GM18870 (cell line): ENCODE data around the gene CTNNB1.
A peak's percentile ranks its signal among the peaks of the same experiment; 100 is the strongest.

Experiments
- ATAC-seq: cut with Tn5 transposase; IDR thresholded peaks from one replicate; pipeline ENCODE4 v1.9.1; 2021; ENCODE audit warnings: moderate library complexity; ENCODE audit not compliant: unreplicated experiment

CTNNB1 gene

DNA sequence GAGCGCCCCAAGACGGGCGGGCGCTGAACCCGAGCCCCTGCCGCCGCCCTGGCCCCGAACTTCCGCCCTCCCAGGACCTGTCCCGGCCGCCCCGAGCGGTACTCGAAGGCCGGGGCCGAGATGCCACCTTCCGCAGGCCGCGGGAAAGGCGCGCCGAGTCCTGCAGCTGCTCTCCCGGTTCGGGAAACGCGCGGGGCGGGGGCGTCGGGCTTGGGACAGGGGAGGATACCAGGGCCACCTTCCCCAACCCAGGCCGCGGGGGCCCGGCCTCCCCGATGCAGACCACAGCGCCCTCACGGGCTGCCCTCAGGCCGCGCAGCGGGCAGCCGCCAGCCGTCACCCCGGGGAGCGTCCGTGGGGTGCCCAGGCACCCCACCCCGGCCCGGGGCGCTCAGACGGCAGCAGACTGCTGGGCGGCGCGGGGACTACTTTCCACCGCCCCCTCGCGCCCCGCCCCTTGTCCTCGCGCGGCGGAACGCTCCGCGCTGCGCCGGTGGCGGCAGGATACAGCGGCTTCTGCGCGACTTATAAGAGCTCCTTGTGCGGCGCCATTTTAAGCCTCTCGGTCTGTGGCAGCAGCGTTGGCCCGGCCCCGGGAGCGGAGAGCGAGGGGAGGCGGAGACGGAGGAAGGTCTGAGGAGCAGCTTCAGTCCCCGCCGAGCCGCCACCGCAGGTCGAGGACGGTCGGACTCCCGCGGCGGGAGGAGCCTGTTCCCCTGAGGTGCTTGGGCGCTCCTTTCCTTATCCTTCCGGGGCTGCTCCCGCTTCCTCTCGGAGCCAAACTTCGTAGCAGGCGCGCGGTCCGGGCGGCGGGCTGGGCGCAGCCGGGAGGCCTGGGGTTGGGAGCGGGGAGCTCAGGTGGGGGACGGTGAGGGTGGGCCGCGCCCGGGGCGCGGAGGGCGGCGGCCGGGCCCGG lies at the start of gene CTNNB1:
CTNNB1 (plus strand) TSS at position 556 of the 916 bp plus-strand sequence. CDS start 24,564 bp downstream, outside the sequence.
- peak; percentile 61 for ATAC-seq

DNA sequence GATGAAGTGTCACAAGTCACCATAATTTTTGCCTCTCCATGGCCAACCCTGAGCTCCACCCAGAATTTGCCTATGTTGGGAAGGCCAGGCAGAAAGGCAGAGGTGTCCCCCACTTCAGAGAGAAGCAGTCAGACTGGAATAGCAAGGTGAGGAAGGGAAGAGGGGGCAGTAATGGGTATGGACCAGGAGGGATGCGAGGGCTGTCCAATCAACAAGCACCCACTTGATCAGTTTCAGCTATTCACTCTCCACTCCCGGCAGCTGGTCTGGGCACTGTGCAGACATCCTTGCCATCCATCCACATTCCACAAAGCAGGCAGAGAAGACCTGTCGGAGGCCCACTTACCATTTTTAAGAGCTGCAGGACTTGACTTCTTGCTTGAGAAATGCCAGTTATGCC lies 43.5 kb upstream of the CTNNB1 start:
- no peak for ATAC-seq

DNA sequence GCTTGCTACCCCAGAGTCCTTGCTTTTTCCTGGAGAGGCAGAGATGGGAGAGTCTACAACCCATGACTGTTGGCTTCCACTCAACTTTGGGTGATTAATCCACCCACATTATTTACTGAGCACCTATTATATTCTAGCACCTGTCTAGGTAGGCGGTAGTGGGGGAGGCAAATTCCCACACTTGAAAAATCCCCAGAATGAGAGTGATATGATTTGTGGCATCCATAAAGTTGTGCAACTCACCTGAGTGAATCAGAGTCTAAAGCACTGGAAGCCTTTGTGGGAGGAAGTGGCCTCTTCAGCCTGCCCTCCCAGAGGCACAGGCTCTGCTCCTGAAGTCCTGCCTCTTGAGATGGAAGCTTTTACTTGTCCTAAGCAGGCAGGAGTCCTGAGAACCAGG lies 40.4 kb upstream of the CTNNB1 start:
- no peak for ATAC-seq

DNA sequence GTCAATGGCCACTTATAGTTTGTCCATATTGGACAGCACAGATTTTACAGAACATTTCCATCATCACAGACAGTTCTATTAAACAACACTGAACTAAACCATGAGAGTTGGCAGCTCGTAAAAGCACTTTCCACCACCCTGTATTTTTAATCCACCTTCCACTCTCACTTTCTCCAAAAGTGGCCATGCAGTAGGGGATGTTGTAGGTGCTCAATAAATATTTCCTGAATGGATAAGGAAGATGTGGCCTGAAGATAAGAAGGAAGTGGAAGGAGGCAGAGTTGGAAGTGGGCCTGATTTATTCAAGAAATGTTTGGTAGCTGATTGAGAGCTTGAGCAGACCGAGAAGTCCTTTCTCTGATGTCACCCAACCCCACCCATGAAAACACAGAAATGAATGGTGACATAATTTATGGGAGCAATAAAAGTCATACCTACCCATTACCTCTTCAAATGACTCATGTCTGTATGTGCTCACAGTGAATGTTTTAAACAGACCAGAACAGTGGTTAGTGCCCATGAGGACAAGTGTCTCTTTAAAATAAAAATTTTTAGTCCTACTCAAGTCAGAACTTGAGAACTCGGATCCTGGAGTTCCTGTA lies 39.6 kb upstream of the CTNNB1 start:
- ATAC-seq = no peak

DNA sequence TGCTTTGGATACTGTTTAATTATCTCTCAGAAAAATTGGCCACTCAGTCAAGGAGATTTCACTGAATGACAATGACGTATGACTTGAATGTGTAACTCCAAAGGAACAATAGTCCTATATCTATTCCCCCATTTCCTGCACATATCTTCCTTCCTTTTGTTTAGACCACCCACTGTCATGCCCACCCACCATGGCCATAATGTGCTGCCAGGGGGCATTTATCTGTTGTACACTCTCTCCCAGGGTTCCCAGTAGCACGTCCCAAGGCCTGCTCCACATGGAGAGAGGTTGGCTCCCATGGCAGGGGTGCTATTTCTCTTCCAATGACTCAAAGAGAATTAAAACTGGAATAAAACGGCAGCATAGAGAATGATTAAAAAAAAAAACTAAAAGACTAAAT lies 36.8 kb upstream of the CTNNB1 start:
- no peak for ATAC-seq

DNA sequence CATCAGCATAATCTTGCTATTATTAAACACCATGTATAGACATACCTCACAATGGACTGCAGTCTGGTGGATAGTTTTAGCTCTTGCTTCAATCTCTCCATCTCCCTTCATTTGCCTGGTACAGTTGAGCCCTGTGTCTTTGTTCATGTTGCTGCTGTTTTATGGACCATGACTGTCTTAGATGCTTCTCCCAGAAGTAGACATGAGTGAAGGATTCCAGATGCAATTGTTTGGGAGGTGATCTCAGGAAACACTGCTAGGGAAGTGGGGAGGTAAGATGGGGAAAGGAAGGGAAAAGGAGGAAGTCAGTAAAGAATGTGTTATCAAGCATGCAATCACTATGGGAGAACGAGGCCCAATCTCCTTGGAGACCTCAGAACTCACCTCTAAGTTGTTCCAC lies 36.3 kb upstream of the CTNNB1 start:
- ATAC-seq = no peak

DNA sequence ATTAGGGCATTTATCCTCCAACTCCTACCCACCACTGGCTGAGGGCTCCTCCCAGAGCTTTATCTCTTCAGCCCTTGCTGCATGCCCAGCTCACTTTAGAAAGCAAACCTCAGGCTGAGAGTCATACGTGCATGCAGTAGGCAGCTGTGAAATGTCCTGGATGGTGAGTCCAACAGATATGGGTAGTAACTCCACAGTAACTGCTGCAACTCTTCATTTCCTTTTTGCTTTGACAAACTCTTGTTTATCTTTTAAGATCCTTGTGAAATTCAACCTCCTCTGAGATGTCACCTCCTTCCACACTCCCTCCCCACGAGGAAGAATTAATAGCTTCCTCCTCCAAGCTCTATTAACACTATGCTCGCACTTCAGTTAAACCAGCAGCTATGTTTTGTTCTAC lies 35.9 kb upstream of the CTNNB1 start:
- ATAC-seq = no peak

DNA sequence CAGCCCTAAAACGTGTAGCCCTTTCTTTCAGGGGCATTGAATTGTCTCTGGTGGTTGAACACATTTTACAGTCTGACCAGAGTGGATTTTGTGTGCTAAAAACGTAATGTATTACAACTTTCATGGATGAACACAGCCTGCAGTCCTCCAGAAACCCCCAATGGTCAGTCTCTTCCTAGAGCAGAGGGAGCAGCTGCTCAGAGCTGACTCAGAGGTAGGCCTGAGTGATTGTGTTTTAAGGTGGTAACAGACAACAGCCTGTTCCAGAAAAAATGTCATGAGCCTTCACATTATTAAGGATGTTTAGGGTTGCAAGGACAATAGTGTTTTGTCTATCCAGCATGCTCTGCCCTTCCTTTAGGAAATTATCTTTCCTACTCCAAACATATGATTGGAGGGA lies 34.5 kb upstream of the CTNNB1 start:
- ATAC-seq = no peak

DNA sequence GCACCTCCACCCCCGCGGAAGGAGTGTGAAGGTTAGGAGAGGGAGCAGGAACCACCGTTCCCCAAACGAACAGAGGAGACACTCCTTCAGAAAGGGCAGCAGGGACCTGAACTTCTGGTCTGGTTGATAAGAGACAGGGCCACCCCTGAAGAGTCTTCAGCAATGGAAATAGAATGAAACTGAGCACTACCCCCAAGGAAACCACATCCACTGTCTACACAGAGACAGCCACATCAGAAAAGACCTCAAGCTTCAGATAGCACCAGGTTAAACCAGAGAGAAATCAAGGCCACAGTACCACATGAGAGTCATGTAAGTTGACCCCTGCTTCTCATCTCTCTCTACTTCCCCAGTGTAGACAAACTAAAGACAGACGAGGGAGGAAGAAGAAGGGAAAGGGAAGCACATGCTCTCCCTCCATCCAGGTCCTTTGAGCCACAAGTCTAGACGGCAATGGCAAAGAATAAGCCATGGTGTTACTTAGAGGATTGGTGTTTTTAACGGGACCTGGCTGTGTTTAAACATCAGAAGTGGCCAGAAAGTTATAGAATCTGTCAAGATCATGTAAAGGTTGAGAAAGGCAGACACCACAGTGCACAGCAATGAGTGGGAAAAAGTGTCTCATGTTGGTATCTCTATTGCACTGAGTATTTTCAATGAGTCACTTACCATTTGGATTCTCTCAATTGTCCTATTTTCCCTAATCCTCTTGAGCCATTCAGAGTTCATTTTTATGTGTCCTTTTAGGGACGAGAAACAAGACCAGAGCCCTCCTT lies 31.4 kb upstream of the CTNNB1 start:
- no peak for ATAC-seq

DNA sequence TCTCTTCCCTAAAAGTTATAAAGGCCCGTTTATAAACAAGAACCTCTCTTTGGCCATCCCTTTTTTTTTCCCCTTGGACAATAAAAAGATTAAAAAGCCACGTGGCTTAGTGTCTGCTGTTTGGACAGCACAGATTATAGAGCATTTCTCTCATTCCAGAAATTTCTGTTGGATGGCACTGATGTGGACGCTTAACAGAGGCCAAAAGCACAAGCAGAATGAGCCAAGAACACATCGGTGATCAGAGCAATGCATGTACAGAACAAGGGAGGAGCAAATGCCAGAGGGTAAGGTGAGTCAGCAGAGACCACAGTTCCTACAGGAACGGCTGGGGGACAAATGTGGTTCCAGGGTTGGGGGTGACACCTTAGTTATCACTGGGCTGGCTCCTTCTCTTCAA lies 30.3 kb upstream of the CTNNB1 start:
- no peak for ATAC-seq

DNA sequence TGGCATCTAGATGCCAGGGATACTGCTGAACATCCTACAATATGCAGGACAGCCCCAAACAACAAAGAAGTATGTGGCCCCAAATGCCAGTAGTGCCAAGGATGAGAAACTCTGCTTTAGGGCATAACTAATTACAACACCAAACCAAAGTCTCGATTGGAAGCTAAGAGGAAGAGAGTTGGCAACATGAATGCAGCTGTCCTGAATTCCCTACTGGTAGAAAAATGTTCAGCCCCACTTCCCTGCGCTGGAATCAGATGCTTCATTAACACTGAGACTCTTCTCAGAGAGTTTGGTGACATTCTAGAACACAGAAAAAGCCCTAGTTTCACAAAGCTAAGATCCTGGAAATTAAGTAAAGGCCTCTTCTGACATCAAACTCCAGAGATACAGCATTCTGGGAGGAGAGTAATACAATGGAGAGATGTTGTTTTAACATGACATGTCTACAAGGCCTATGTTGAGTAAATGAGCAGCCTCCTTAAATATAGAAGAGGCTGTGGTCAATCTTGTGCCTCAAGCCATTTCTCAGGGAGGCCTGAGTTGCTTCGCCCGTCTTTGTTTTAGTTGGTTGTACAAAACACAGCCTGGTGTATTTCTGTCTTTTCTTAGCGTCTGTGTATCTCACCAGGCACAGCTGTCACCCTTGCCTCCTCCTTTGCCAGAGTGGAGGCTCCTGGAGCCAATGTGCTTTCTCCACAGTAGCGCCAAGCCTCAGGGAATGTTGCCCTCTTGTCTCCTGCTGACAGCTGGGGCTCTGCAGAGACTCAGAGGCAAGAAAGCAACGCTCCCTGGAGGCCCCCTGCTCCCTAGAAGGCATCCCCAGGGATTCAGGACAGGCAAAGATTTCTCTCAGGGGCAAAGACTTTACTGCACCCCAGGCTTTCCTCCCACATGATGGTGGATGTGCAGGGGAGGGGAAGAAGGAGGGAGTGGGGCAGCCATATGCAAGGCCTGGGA lies 25.1 kb upstream of the CTNNB1 start:
- ATAC-seq = no peak

DNA sequence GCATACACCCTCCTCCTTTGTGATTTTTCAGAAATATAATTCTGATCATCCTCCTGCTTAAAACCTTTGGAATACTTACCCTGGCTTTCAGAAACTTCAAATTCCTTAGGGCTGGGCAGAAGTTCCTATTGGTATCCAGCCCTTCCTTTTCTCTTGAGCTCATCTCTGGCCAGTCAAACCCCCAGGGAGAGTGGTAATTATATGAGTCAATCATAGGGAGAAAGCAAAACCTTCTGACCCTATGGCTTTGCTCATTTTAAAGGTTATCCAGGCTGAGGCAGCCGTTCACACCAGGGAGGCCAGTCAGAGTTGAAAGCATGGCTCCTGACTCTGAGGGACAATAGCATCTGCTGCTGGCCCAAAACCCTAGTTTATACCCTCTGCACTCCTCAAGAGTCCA lies 23.9 kb upstream of the CTNNB1 start:
- ATAC-seq = no peak

DNA sequence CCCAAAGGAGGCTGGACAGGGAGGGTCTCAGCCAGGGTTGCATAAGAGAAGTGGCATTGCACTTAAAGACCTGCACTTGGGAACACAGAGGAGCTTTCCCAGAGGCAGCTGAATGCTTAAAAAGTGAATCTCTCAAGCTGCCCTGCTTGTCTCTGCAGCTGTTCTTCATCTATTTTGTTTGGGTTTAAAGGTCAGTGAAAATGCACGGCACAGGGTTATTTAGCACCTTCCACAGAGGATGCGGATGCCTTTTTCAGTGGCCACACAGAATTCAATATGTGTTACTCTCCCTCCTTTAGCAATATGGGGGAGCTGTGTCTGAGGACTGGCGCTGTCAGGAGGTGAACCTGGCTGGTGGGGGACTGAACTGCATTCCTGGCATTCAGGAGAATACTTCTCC lies 22.7 kb upstream of the CTNNB1 start:
- ATAC-seq = no peak

DNA sequence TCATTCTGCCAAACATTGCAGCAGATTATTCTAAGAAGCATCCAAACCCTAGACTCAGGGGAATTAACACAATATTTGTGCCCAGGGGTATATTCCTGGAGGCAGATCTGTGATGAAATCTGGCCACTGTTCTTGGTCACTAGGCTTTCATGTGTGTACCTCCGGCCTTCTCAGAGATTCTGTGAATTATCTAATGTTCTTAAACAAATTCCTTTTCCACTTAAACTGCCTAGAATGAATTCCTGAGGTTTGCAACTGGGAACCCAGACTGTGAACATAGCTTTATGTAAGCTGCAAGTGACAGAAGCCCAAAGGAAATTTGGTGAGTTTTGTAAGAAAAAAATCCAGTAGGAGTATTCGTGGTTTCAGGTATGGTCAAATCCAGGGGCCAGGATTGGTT lies 20.7 kb upstream of the CTNNB1 start:
- ATAC-seq = no peak

DNA sequence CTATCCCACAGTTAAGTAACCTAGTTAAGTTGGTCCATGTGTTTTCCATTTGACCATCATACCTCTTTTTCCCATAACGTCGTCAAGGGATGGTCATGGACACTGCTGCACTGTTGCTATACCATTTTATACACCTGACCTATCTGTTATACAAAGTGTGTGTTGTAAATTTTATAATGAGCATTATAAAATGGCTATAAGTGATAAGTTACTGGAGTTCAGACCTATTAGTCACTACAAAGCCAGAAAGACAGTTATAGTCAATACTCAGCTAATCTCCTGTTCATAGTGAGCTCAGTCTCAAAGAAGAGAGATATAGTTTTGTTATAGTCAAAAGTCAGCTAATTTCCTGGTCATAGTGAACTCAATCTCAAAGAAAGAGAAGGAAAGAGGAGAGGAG lies 18.9 kb upstream of the CTNNB1 start:
- no peak for ATAC-seq

DNA sequence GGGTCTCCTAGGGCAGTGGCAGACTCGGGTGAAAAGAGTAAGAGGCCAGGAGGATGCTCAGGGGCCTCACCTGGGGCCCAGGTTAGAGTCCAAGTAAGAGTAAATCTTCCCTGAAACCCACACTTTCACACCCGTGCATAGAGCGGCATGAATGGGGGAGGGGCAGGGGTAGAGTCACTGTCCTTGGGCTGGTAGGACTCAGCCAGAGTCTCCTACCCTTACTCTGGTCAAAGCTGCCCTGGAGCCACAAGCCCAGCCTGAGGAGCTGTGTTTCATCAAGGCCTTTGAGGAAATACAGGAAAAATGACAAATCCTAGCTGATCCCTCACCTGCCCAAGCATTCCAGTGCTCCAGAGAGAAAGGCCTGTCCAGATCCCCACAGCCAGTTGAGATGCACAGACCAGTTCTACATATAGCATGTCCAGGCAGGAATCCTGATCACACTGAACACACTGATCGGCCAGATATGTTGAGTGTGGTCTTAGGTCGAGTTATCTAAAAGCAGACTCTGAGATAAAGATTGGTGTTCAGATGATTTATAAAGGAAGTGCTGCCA lies 16.7 kb upstream of the CTNNB1 start:
- ATAC-seq = no peak

DNA sequence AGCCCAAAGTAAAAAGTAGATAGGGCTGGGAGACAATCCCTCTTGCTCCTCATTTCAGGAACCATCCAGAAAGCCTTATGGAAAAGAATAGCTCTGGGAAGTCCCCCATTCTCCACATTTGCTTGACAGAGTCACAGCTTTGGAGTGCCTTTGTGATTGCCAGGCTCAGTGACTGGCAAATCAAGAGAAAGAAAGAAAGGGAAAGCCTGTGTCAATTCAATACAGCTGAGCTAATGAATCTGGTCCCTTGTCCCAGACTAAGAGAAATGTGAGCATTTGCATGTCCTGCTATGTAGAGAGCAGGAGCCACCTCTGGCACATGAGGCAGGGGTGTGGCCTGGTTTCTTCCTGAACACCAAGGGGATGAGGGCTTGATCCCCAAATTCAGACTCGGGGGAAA lies 14.9 kb upstream of the CTNNB1 start:
- no peak for ATAC-seq

DNA sequence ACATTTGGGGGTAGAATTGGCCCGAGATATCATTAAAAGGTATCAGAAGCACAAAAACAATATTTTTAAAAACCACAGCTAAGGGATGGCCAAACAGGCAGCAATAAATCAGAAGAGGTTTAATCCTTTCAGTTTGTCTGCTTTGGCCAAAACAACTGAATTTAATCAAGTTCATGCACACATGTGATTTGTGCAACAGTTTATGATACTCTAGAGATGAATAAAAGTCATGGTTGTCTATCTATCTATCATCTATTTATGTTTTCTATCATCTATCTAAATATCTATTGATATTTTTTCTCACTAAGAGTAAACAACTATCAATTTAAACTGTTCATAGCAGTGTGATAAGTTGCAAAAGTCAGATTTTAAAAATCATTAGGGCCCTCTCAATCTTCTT lies 13.0 kb upstream of the CTNNB1 start:
- ATAC-seq = no peak

DNA sequence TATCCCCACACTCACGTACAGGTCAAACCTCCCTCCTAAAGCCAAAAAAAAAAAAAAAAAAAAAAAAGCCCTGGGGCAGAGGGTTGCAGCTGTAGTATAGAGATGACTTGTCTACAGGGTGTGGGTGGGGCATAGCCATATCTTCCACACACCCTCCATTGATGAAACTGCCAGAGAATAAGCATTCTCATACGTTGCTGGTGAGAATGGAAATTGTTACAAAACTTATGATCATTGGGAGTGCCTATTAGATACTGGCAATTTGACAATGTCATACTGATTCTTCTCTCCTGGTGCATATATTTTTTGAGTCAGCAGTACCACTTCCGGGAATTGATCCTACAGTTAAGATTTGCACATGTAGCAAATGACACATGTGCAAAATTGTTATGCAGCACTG lies 11.0 kb upstream of the CTNNB1 start:
- no peak for ATAC-seq

DNA sequence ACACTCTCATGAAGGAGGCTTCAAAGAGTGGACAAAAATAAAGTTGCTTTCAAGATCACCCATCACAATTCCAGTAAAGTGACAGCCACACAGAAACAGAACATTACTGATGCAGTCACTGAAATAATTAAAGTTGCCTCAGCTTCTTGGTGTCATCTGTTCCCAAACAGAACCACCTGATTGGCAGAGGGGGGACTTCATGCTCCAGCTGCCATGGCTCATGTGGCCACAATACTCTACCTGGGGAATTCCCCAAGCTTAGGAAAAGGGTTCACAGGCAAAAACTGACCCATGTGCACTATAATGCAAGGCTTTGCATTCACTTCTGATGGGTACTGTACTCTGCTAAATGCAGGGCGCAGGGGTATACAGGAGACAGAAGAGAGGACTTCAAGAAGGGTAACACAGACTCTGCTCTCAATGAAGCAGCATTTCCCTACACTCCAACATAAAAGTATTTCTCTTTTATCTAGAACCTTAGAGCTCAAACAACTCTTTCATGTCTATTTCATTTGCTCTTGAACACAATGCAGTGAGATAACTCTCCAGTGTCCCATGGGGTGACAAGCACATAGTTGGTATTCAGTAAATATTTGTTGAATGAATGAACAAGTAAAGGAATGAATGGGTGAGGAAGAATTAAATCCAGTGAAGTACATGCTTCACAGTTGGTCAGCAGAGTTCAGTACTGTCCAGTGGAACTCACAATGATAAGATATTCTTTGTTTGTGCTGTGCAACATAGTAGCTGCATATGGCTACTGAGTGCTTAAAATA lies 8.6 kb upstream of the CTNNB1 start:
- no peak for ATAC-seq
